GM18499 (cell line): ENCODE measurements around the gene IL2RA.
"Not testable (repeated sequence)": the region's sequence is repeated elsewhere in the genome, so short reads cannot be mapped to it uniquely, and the experiment has no call there.

ENCODE experiments used
- ATAC-seq: cut with Tn5 transposase; IDR thresholded peaks from one replicate; pipeline ENCODE4 v1.9.1; 2021; ENCODE audit warnings: moderate number of reproducible peaks; ENCODE audit not compliant: insufficient read depth, unreplicated experiment

Gene IL2RA

DNA sequence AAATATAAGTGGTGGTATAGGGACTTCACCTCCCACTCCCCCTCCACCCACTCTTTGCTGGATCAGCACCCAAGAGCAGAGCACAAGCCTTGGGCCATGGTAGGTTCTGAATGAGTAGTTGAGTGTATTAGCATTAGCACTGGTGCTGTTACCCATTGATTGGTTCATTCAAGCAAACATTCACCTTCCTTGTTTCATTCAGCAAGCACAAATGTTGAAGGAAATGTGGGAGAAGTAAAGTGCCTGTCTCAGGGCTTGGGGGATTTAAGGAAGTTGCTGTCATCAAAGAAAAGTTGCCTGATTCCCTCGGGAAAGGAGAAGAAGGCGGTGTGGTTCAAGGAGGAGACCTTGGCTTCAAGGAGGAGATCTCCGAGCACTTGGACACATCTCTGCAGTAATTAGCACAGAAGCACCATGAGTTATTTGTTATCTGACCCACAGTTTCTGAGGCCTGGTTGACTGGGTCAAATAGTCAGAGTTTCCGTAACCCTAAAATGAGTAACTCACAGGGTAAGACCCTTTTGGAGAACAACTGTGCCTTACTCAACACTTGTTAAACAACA is 17.3 kb downstream of the IL2RA start:
- ATAC-seq: no peak

DNA sequence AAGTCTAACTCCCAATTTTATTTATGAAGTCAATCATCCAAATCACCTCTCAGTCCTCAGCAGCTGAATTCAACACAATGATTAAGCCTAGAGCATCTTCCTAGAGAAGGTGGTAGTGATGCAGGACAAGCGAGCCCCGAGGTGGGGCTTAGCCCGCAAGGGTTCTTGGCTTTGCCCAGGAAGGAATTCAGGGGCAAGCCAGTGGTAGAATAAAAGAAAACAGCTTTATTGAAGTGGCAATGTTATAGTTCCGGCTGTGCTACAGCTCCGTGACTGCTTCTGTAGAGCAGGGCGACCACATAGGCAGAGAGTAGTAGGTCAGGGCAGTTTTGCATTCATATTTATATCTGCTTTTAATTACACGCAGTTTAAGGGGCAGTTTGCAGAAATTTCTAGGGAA is 18.1 kb downstream of the IL2RA start:
- no peak for ATAC-seq

DNA sequence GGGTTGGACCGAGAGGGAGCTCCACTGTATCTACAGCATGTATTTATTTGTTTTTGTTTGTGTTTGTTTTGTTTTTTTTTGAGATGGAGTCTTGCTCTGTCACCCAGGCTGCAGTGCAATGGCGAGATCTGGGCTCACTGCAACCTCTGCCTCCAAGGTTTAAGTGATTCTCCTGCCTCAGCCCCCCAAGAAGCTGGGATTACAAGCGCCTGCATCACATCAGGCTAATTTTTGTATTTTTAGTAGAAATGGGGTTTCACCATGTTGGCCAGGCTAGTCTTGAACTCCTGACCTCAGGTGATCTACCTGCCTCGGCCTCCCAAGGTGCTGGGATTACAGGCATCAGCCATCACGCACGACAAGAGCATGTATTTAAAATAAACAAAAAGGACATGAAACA is 18.8 kb downstream of the IL2RA start:
- not testable (repeated sequence) for ATAC-seq

DNA sequence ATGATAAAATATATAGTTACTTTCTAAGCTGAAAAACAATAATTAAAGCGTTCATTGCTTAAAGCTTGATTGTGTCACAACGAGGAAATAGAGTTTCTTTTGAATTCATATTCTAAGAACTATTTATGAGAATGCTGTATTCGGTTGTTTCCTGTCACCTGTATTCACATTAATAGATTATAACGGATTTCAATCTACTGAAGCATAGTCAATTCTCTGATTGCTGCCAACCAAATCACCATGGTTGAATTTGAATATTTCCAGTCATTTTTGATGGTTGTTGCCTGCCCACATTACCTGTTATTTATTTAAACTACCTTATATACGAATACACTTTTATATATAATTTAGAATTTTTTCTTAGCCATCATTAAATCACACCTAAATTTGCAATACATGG is 22.0 kb downstream of the IL2RA start:
- ATAC-seq: no peak

DNA sequence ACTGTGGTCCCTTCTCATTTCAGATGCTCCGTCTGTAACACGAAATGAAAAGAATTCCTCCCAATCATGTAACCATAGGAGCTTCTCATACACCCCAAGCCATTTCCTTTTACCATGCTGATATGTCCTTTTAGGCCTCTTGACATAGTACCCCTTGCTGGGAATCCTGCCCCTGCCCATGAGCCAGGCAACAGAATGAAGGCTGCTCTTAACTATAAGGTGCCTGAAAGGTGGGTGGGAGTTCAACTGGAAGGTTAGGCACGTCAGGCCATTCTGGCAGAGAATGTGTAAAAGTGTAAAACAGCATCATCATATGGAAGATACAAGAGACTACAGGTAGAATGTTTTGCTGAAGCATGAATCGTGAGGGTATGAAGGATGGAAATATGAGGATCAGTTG is 22.5 kb downstream of the IL2RA start:
- ATAC-seq: no peak

DNA sequence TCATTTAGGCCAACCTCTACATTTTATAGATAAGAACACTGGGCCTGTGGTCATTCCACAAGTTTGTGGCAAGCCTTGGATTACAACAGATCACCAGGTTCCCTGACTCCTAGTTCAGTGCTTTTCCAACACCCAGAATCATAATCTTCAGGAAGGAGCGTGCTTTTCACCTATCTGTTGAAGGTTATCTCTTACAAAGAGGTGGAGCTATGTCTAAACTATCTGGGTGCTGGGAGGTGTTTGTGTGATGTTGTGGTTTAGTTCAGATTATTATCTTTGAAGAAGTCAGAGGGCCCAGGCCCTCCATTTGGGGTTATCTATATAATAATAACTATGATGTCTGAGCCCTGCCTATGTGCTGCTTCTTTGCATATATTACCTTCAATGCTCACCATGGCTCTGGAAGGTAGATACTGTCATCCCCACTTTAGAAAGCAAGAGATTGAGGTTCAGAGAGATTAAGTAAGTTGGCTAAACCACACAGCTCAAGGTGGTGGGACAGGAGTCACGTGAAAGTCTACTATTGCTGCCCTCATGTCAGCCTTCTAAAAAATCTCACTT is 24.0 kb downstream of the IL2RA start:
- no peak for ATAC-seq

DNA sequence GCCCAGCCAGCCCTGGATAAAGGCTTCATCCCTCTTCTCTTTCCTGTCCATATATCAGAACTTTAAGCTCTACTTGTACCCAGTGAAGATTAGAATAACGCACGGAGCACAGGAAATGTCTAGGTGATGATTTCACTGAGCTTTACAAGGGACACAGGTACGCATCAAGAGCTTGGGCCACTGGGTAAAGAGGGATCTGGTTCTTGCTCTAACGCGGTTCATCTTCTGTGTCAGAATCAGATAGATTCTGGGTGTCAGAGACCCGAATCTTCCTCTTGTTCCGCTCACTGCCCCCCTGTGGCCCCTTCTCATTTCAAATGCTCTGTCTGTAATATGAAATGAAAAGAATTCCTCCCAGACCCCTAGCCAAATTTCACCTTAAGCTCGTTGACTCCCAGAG is 24.7 kb downstream of the IL2RA start:
- no peak for ATAC-seq

DNA sequence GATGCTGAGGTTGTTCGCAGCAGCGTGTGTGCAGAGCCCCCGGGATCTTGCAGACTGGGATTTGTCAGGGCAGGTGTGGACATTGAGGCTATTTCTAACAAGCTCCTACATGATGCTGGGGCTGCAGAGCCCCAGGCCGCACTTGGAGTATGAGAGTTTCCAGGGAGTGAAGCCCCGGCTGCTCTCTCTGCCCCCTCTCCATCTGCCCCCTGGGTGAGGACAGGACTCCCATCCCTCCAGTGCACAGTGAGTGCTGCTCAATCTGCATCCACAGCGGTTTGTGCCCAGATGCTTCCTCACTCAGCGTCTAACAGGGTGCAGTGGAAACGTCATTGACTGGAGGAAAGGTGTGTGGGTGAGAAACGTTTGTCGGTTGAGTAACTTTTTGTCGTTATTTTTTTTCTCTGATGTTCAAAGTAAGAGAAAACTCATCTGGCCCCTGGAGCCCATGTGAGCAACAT is 25.3 kb downstream of the IL2RA start:
- no peak for ATAC-seq

DNA sequence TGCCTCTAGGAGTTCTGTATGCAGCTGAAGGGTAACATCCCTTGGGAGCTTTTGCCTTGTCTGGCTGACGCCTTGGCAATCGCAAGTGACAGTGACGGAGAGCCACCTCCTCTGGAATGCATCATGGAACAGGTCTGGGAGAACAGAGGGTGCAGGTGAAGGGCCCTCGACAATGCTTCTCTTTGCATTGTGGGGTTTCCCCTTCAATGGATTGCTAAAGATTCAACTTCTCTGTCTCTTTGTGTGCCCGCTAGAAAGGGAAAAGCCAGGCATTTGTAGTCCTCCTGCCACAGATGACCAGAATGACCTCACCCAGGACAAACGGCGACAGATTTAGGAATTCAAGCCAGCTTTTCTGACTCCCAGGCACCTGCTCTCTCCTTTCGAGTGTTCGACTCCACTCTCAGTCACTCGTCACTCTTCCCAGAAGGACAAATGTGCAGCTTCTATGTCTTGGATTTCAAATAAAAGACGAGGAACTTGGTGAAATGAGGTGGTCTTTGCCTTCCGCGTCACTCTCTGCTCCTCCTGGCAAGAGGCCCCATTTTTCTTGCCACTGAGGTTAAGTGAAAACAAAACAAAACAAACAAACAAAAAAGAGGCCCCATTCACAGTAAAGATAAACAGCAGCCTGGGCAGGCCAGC is 26.1 kb downstream of the IL2RA start:
- no peak for ATAC-seq

DNA sequence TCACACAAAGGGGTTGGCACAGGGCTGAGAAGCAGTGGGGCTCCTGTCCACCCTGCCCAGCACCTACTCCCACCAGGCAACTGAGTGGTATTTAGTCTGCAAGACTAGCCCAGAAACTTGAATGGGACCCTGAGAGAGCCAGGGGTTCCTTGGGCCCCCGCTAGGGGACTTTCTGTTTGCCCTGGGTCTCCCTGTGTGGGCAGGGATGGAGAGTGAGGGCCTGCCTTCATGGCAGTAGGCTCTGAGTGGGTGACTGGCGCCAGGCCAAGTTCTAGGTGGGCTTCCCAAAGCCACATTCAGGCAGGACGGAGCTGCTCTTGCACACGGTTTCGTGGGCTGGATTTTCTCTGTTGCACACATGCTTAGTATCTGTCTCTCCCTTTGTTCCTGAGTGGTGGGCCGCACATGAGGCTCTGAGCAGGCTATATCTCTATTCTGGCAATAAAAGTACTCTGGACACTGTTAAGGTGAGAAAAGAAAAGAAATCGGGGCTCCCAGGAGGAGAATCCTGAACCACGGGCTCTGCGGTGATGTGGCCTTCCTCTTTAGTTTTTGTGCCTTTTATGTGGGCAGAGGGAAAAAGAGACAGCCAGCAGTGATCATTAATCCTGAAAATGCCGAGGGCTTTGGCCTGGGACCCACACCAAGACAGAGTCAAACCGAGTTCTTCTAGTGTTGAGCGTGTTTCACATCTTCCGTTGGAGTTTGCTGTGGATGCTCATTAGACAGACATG is 26.9 kb downstream of the IL2RA start:
- ATAC-seq: no peak

DNA sequence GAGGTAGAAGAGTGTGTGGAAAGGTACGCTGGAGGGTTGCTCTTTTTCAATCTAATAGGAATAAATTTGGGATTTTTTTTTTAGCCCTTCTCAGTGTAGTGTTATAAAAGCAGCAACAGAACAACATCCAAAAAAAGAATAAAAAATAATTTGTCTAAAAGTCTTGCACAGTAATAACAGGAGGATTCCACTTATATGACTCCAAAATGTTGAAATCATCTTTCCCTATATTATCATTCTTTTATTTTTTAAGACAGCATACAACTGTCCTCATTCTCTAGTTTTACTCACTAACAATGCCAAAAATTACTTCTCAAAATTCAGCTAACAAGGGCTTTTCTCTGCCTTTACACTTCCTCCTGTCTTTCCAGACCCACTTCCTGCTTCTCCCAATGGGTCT is 27.8 kb downstream of the IL2RA start:
- no peak for ATAC-seq

DNA sequence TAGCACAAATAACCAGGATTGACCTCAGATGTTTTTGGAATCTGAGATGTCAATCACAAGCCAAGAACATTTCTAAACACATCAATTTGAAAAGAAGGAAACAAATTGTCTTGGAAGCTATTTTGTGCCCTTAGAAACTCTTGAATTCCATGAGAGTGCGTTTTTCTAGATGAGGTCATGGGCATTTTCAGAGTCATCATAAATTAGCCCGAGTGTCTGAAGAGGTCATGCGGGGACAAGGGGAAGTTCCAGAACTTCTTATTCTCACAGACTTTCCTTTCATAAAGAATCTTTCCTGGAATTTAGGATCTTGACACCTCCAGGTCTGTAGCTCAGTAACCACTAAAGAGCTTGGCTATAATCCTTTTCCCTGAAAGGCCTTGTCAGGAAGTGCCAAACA is 28.2 kb downstream of the IL2RA start:
- ATAC-seq: no peak

DNA sequence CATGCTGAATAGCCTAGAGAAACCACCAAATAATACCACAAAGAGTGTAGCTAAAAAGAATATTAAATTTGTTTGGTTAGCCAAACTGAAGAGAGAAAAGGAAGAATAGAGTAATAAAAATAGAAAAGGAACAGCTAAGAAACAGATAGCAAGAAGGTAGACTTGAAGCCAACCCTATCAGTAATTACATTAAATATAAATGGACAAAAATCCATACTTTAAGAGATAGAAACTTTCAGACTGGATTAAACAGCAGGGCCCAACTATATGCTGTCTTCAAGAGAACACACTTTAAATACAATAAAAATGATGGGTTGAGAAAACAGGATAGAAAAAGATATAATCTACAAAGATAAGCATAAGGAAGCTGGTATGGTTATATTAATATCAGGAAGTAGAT is 31.2 kb downstream of the IL2RA start:
- ATAC-seq: no peak

DNA sequence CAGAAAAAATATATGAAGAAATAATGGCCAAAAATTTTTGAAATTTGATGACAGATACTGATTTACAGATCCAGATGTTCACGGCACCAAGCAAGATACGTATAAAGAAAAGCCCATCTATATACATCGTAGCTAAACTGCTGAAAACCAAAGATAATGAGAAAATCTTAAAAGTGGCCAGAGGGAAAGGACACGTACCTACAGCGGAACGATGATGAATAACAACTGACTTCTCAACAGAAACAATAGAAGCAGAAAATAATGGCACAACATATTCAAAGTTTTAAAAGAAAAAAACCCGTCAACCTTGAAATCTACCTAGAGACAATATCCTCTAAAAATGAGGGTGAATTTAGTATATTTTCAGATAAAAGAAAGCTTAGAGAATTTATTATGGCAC is 31.9 kb downstream of the IL2RA start:
- no peak for ATAC-seq

DNA sequence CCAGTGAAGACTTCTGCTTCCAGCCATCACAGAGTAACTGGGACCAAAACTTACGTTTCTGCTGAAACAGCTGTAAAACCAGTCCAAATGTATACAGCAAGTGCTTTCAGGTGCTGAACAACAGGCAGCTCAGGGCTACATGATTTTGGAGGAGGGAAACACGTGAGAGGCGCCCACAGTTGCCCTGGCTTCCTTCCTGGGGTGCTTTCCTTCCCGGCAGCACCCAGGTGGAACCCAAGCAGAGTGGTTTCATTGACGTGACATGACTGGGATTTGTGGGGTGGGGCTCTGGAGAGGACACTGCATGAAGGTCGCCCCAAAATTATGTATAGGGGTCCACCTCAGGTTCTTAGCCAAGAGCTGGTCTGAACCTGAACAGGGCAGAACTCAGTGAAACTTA is 34.2 kb downstream of the IL2RA start:
- no peak for ATAC-seq

DNA sequence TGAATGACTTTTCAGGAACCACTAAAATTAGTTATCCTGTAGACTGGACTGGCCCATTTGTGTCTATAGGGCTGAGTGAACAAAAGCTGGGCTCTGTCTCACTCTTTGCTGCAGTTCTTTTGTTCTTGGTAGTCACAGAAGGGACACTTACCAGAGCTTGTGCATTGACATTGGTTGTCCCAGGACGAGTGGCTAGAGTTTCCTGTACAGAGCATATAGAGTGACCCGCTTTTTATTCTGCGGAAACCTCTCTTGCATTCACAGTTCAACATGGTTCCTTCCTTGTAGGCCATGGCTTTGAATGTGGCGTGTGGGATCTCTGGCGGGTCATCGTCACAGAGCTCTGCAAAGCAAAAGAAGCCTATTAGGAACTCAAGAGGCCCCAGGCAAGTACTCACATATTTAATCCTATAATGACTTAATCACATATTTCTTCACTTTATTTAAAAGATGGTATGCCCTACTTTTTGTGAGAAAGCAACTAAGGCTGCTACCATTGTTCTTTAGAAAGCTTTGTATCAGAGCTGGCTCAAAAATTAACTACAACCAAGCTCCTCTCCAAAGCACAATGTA is 36.4 kb downstream of the IL2RA start:
- no peak for ATAC-seq

DNA sequence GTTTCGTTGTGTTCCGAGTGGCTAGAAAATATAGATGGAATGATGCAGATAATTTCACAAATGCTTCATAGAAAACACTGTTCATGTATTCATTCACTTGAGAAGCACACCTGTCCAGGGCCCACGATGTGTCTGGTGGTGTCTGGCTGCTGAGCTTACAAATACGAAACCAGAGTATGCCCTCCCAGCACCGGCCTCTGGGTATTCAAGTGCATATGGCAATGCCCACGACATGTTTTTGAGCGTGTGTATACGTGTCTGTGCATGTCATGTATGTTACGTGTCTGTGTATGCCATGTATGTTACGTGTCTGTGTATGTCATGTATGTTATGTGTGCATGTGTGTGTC is 37.9 kb downstream of the IL2RA start:
- no peak for ATAC-seq

DNA sequence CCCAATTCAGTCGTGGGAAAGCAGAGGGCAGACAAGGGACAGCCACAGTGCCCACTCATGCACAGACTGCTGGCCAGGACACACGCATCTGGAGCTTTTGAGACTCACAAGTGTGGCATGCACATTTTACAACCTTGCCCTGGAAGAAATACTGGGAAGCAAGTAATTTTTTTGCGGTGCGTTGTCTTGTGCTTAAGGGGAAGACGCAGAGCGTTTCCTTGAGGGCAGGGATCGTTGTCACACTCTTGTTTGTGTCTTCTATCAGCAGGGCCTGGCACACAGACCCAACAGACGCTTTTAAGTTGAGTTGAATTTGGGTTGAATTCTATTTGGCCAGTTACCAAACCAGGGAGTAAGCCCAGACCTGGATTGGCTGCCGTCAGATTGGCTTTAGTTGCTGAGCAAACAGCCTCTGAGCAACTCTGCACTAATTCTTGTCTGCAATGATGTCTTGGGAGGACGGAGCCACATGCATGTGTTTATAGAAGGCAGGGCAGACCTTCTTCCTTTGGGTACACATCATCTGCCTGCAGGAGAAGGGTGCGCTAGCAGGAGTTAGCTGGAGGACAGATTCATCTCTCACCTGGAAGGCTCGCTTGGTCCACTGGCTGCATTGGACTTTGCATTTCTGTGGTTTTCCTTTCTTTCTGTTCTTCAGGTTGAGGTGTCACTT is 38.4 kb downstream of the IL2RA start:
- no peak for ATAC-seq

DNA sequence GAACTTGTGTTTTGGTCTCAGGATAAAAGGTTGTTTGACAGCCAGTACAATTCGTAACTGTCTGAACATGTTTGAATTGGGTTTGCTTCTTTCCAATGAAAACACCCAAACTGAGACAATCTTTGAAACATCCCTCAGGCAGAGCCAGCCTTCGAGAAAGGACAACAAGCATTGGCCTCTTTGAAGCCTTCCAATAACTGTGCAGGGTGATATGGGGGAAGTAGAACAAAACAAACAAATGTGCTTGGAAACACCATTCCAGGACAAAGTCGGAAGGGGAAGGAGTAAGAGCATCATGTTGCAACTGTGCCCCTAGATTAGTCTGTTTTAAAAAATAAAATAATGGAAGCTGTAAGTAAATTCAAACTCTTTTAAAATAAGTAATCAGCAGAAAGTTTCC is 39.5 kb downstream of the IL2RA start:
- ATAC-seq: no peak

DNA sequence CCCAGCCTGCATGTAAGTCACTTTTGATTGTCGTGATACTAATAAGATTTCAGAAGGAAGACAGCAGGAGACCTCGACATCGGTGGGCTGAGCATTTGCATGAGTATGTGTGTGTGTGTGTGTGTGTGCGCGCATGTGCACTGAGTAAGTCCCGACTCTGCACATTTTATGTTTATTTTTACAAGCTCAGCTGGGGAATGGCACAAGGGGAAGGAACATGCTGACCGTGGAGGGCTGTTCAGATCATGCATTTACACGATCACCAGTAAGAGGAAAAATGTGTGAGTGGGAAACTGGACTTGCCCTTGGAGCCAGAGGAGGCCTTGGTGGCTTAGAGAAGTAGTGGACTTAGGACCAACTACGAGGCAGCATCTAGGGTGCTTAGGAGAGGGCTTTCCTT is 41.3 kb downstream of the IL2RA start:
- ATAC-seq: no peak

DNA sequence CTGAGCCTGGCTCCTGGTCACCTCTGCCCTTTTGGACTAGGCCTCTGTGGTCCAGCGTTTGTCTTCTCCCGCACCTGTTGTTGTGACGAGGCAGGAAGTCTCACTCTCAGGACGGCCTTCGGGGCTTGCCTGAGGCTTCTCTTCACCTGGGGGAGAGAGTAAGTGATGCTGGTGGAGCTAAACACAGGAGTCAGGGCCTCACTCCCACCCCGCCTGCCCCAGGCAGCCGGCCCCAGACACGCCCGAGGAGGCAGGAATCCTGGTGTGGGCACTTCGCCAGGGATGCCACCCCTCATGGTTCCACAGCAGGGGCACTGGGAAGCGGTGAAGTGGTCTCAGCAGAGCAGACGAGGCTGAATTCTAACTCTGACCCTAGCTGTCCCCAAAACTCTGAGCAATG is 42.4 kb downstream of the IL2RA start:
- no peak for ATAC-seq
